GM18873 (cell line): ENCODE measurements around the gene MRPS5.
"Not testable (repeated sequence)": the region's sequence is repeated elsewhere in the genome, so short reads cannot be mapped to it uniquely, and the experiment has no call there.

Source experiments
- ATAC-seq: cut with Tn5 transposase; IDR thresholded peaks from one replicate; pipeline ENCODE4 v1.9.1; 2021; ENCODE audit warnings: mild to moderate bottlenecking, moderate library complexity, moderate number of reproducible peaks; ENCODE audit not compliant: unreplicated experiment, low FRiP score

MRPS5 gene

DNA sequence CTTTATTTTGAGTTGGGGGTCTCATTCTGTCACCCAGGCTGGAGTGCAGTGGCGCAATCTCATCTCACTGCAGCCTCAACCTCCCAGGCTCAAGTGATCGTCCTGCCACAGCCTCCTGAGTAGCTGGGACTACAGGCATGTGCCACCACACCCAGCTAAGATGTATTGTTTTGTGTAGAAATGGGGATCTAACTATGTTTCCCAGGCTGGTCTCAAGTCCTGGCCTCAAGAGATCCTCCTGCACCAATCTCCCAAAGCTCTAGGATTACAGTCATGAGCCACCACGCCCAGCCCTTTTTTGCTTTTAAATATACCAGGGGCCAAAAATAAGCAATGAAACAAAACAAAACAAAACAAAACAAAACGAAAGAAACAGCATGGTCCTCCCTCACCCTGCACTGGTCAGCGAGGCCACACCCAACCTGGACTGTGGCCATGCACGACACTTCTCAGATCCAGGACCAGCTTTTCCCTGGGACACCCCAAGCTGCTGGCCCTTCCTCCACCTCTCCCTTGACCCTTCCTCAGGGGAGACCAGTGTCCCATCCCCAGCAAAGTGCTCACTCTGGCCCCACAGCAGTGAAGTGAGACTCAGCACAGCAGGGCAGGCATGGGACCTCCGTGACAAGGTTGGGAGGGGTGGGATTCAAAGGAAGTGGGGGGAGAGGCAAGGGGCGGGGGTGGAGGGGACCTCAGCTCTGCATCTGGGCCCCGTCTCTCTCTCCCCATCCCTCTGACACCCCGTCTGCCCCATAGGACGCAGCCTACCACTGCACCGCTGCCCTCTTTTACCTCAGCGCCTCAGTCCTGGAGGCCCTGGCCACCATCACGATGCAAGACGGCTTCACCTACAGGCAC is 72.6 kb downstream of the MRPS5 start:
- no peak for ATAC-seq

DNA sequence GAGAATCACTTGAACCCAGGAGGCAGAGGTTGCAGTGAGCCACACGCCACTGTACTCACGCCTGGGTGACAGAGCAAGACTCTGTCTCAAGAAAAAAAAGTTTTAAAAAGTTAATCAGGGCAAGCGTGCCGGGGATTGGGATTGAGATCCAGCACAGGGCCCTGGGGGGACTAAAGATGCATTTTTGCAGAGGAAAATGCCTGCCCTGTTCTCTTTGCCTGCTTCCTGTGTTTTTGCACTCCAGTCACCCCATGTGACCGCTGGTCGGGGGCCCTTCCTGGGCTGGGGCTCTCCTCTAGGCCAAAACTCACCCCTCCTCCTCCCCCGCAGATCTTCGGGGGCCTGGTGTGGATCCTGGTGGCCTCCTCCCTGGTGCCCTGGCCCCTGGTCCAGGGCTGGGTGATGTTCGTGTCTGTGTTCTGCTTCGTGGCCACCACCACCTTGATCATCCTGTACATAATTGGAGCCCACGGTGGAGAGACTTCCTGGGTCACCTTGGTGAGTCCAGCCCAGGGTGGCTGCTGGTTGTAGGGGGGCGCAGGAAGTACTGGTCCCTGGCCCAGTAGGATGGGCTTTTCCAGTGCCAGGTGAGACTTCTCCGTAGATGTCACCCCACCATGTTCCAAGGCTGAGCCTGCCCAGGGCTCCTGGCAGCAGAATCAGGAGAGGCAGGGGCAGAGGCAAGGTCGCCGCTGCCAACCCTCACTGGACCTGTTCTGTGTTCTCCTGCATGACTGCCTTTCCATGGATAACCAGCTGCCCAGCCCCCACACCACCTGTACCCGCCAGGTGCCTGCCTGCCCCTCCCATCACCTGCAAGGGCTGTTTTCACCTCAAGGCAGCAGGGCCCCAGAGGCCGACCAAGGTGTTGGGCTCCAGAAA is 73.7 kb downstream of the MRPS5 start:
- ATAC-seq, result no peak

DNA sequence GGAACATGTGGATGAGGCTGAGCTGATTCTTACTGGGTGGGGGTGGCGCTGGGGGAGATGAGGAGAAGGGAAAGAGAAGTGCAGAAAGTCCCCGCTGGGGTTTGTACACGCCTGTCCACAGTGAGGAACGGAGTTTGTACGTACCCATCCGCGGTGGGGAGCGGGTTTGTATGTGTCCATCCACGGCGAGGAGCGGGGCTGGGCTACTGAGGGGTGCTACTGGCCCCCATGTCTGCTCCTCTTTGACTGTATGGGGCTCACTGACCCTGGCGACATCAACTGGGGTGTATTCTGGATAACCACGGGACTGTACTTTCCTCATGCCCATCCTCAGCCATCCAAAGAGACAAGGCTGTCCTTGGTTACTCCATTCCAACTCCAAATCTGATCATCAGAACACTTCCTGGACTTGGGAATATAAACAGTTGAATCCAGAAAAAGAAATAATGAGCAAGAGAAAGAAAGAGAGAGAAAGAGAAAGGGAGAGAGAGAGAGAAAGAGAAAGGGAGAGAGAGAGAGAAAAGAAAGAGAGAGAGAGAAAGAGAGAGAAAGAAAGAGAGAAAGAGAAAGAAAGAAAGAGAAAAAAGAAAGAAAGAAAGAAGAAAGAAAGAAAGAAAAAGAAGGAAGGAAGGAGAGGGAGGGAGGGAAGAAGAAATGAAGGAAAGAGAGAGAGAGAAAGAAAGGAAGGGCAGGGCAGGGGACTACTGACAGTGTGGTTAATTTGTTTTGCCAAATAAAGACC is 75.1 kb downstream of the MRPS5 start:
- ATAC-seq, result no peak

DNA sequence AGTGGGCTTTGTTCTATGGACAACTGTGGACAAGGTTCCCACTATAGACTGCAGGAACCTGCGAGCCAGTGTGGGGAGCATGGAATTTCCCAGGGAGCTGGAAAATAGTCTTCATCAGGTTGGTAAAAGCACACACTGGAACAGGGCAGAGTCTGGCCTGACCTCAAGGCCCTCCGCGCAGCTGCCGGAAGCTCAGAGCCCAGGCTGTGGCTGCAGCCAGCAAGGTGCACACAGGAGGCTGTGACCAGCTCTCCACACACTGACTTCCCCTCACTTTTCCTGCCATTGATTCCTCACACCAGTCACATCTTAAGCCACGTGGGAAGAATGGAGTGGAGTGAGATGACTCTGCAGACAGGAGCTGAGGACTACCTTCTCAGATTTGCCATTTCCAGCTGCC is 77.0 kb downstream of the MRPS5 start:
- no peak for ATAC-seq

DNA sequence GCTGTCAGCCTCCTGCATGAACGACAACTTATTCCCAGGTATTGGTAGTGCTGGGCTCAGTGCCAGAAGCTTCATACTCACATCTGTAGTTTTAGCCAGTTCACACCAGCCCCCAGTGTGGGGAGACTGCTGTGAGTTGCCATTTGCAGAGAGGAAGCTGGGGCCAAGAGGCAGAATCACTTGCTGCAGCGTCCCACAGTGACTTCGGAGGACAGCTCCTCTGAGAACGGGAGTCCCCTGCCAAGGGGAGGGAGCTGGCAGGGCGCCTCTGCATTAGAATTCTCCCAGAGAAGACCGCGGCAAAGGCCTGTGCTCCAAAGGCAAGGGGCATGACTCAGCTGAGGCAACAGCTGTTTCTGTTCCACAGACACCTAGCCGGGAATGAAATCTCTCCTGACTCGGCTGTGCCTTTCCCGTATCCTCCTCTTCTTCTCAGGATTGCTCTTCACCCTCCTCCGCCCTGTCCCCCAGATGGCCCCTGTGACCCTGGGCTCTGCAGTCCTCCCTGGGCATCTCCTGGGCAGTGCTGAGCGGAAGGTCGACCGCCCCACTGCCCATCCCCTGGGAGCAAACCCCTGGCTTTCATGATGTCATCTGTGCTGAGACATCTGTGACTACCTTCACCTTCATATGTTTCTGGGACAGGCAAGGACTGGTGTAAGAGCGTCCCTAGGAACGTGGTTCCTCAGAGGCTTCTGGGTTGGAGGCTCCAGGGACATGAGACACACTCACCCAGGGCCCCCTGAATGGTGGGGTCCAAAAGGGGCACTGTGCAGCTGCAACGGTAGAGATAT is 78.1 kb downstream of the MRPS5 start:
- ATAC-seq, result no peak

DNA sequence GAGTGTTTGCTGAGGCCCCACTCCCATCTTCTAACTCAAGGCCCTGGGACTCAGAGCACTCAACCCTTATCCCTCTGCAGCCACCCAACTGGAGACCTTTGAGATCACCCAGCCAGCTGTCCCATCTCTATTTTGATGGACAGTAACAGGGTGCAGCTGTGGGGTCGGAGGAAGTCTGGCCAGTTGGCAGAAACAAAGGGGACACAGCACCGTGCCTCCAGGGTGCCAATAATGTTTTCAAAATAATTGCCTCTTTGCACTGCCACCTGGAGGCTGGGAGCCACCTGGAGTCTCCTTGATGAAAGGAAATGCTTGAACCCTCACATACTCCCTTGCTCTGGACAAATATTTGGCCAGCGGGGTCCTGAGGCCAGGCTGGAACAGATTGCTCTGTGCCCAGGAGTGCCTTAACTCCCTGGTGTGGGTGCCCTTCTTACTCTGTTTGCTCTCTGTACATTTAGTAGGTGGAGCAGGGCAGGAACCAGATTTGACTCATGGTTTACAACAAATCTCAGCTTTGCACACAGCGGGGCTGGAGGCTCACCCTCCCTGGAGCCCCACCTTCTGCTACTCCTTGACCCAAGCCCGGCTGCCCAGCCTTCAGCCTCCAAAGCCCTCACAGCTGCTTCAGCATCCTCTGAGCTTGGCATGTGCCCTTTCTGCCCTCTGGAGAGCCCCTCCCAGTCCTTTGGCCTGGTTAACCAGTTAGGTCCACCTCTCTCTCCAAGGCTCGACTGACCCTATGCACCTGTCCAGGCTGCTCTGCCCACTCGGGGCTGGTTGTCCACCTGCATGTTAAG is 78.9 kb downstream of the MRPS5 start:
- no peak for ATAC-seq

DNA sequence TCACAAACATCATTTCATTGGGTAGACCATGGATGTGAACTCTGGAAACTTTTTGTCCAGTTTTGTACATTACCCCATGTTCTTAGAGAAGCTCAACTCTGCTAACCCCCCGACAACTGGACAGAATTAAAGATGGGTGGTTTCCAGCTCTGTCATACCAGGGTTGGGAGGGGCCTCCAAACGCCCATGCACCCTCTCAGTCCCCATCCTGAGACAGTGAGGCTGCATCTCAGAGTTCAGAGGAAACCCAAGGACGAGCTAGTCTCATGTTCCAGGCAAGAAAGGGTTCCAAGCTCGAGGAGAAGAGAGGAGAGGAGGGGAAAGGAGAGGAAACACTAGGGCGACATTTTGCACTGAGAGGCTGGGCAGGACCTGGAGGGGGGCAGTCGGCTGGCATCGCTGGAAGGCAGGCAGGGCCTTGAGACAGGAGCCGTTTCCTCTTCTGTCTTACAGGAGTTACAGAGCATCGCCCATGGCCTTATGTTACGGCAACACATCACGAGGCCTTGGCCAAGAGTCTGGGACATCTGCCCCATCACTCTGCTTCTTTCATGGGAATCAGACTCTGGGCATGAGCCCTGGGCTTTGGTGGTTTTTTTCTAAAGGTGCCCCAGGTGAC is 79.7 kb downstream of the MRPS5 start:
- no peak for ATAC-seq

DNA sequence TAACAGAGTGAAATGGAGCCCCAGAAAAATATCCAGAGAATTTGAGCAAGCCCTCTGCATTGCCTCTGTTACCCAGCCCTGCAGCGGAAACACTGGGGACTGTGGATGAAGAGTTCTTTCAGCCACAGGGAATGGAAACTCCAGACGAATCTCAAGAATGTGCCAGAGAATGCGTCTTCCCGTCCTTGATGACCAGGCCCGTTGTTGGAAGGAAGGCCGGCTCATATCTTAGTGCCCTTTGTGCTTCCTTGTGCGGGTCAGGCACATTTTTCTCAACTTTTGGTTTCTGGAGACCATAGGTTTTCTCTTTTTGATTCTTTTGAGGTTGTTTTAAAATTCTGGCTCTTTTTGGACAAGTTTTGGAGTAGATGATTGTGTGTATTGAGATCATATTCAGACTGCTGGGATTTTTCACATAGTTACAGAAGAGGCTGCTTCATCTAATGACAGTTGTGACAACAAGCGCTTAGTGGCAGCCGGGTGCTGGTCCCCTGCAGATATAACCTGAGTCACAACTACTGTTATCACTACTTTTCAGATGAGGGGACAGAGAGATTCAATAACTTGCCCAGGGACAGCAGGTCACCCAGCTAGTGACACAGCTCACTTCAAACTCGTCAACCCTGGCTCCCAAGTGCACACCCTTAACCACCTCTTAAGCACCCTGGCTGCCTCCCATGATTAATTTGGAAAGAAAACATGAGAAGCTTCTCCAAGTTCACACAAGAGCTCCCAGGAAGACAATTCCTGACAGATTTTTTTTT is 80.4 kb downstream of the MRPS5 start:
- no peak for ATAC-seq

DNA sequence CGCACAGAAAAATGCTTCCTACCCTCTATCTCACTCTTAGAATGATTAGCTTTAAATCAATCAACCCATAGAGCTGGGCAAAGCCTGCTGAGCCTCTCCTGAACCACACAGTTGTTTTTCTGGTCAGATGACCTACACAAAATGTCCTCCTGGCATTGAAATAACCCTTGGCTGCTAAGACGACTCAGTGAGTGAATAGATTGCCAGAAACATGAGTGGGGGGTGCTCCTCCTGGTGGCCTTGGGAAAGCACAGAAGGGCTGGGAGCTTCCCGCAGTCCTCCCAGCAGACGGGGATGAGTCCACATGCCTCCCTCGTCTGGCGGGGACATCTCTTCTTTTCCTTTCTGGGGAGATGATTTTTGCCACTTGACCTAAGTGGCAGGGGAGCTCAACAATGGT is 81.2 kb downstream of the MRPS5 start:
- ATAC-seq, result no peak

DNA sequence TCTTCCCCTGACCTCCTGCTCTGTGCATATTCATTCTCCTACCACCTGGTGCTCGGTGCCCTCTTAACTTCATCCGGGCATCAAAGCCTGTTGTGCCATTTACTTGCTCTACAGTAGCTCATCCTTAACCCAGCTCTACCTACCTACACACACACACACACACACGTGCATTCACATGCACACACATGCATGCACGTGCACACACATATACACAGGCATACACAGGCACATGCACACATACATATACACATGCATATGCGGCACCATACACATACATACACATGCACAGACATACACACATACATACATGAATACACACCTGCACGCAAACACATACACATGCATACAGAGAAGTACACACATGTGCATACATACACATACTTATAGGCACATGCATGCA is 81.6 kb downstream of the MRPS5 start:
- no peak for ATAC-seq

DNA sequence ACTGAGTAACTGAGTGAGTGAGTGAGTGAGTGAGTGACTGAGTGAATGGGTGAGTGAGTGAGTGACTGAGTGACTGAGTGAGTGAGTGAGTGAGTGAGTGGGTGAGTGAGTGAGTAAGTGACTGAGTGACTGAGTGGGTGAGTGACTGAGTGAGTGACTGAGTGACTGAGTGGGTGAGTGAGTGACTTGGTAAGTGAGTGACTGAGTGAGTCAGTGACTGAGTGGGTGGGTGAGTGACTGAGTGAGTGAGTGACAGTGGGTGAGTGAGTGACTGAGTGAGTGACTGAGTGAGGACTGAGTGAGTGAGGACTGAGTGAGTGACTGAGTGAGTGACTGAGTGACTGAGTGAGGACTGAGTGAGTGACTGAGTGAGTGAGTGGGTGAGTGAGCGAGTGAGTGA is 82.2 kb downstream of the MRPS5 start:
- ATAC-seq, result no peak

DNA sequence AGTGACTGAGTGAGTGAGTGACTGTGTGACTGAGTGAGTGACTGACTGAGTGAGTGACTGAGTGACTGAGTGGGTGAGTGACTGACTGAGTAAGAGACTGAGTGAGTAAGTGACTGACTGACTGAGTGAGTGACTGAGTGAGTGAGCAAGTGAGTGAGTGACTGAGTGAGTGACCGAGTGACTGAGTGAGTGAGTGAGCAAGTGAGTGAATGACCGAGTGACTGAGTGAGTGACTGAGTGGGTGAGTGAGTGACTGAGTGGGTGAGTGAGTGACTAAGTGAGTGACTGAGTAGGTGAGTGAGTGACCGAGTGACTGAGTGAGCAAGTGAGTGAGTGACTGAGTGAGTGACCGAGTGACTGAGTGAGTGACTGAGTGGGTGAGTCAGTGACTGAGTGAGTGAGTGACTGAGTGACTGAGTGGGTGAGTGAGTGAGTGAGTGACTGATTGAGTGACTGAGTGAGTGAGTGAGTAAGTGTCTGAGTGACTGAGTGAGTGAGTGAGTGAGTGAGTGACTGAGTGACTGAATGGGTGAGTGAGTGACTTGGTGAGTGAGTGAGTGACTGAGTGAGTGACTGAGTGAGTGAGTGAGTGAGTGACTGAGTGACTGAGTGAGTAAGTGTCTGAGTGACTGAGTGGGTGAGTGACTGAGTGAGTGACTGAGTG is 82.8 kb downstream of the MRPS5 start:
- no peak for ATAC-seq

DNA sequence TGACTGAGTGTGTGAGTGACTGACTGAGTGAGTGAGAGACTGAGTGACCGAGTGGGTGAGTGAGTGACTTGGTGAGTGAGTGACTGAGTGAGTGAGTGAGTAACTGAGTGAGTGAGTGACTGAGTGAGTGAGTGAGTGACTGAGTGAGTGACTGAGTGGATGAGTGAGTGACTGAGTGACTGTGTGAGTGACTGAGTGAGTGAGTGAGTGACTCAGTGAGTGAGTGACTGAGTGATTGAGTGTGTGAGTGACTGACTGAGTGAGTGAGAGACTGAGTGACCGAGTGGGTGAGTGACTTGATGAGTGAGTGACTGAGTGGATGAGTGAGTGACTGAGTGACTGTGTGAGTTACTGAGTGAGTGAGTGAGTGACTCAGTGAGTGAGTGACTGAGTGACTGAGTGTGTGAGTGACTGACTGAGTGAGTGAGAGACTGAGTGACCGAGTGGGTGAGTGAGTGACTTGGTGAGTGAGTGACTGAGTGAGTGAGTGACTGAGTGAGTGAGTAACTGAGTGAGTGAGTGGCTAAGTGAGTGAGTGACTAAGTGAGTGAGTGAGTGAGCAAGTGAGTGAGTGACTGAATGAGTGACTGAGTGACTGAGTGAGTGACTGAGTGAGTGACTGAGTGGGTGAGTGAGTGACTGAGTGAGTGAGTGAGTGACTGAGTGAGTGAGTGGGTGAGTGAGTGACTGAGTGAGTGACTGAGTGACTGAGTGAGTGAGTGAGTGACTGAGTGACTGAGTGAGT is 83.6 kb downstream of the MRPS5 start:
- not testable (repeated sequence) for ATAC-seq

DNA sequence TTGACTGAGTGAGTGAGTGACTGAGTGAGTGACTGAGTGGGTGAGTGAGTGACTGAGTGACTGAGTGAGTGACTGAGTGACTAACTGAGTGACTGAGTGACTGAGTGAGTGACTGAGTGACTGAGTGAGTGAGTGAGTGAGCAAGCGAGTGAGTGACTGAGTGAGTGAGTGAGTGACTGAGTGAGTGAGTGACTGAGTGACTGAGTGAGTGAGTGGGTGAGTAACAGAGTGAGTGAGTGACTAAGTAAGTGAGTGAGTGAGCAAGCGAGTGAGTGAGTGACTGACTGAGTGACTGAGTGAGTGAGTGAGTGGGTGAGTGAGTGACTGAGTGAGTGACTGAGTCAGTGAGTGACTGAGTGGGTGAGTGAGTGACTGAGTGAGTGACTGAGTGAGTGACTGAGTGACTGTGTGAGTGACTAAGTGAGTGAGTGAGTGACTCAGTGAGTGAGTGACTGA is 84.2 kb downstream of the MRPS5 start:
- ATAC-seq, result no peak

DNA sequence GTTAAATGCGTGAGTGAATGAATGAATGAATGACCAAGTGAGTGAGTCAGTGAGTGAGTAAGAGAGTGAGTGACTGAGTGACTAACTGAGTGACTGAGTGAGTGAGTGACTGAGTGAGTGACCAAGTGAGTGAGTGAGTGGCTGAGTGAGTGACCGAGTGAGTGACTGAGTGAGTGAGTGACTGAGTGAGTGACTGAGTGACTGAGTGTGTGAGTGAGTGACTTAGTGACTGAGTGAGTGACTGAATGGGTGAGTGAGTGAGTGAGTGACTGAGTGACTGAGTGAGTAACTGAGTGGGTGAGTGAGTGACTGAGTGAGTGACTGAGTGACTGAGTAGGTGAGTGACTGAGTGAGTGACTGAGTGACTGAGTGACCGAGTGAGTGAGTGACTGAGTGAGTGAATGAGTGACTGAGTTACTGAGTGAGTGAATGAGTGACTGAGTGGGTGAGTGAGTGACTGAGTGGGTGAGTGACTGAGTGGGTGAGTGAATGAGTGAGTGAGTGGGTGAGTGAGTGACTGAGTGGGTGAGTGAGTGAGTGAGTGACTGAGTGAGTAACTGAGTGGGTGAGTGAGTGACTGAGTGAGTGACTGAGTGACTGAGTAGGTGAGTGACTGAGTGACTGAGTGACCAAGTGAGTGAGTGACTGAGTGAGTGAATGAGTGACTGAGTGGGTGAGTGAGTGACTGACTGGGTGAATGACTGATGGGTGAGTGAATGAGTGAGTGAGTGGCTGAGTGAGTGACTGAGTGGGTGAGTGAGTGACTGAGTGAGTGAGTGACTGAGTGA is 84.8 kb downstream of the MRPS5 start:
- no peak for ATAC-seq
